GM20431 (cell line): ENCODE results near the gene CGN.

Experiments used
- in situ Hi-C: fragments of 300-500 bp; cut with MseI, MboI; formaldehyde crosslinking; loops from one replicate; pipeline ENCODE4 v1.15.0; 2020; ENCODE audit warnings: low sequenced_read_pairs; ENCODE audit not compliant: unreplicated experiment

CGN gene, protein sequence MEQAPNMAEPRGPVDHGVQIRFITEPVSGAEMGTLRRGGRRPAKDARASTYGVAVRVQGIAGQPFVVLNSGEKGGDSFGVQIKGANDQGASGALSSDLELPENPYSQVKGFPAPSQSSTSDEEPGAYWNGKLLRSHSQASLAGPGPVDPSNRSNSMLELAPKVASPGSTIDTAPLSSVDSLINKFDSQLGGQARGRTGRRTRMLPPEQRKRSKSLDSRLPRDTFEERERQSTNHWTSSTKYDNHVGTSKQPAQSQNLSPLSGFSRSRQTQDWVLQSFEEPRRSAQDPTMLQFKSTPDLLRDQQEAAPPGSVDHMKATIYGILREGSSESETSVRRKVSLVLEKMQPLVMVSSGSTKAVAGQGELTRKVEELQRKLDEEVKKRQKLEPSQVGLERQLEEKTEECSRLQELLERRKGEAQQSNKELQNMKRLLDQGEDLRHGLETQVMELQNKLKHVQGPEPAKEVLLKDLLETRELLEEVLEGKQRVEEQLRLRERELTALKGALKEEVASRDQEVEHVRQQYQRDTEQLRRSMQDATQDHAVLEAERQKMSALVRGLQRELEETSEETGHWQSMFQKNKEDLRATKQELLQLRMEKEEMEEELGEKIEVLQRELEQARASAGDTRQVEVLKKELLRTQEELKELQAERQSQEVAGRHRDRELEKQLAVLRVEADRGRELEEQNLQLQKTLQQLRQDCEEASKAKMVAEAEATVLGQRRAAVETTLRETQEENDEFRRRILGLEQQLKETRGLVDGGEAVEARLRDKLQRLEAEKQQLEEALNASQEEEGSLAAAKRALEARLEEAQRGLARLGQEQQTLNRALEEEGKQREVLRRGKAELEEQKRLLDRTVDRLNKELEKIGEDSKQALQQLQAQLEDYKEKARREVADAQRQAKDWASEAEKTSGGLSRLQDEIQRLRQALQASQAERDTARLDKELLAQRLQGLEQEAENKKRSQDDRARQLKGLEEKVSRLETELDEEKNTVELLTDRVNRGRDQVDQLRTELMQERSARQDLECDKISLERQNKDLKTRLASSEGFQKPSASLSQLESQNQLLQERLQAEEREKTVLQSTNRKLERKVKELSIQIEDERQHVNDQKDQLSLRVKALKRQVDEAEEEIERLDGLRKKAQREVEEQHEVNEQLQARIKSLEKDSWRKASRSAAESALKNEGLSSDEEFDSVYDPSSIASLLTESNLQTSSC

DNA sequence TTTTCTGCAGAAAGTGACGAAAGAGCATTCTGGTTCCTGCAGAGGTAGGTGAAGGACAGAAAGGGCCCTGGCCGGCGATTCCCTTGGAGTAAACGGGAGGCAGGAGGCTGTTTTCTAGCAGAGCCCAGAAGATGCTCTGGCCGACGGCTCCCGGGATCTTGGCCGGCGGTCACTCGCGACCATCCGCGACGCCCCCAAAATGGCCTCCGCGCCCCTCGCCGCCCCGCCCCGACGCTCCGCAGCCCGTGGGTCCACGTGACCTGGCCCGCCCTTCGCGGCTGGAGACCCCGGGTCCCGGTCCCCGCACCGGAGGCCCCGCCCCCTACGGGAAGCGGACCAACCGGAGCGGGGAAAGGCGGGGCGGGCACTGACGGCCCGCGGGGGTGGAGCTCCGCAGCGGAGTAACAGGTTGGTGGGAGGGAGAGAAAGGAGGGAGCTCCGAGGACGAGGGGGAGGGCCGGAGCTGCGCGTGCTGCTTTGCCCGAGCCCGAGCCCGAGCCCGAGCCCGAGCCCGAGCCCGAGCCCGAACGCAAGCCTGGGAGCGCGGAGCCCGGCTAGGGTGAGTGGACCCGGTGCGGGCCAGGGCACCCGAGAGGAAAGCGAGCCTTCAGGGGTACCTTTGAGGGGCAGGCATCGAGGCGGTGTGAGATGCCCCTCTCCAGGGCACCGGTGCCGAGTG lies at the start of gene CGN:
TSS of gene CGN (plus strand) at position 431 of the 679 bp plus-strand sequence. CDS start 7,133 bp downstream, outside the sequence.
- in situ Hi-C loops = no loop called here

DNA sequence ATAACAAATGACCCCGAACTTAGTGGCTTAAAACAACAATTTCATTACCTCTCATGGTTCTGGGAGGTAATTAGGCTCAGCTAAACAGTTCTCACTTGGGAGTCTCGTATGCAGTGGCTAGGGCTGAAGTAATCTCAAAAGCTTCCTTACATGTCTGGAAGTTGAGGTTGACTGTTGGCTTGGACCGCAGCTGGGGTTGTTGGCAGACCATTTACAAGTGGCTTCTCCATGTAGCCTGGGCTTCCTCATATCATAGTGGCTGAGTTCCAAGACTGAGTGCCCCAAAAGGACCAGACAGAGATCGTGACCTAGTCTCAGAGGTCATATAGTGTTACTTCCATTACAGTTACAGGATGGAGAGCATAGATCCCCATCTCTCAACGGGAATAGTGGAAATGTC lies 49.5 kb upstream of the CGN start:
- in situ Hi-C loops = no loop called here

DNA sequence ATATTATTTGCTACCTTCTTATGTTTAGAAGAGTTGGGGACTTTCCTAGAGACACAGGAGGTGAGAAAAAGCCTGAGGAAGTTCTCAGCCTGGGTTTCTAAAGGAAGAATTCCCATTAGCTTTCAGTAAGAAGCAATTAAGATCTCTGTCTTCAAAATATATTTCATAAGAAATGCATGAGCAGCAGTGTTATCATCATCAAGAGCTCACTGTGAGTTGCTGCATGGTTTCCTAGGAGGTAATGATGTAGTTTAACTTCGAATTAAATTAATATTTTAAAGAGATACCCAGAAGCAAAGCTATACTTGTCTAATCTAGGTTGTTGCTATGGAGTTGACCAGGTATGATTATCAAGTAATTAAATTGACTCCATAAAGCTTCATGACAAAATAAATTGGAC lies 46.2 kb upstream of the CGN start:
- in situ Hi-C loops = no loop called here

DNA sequence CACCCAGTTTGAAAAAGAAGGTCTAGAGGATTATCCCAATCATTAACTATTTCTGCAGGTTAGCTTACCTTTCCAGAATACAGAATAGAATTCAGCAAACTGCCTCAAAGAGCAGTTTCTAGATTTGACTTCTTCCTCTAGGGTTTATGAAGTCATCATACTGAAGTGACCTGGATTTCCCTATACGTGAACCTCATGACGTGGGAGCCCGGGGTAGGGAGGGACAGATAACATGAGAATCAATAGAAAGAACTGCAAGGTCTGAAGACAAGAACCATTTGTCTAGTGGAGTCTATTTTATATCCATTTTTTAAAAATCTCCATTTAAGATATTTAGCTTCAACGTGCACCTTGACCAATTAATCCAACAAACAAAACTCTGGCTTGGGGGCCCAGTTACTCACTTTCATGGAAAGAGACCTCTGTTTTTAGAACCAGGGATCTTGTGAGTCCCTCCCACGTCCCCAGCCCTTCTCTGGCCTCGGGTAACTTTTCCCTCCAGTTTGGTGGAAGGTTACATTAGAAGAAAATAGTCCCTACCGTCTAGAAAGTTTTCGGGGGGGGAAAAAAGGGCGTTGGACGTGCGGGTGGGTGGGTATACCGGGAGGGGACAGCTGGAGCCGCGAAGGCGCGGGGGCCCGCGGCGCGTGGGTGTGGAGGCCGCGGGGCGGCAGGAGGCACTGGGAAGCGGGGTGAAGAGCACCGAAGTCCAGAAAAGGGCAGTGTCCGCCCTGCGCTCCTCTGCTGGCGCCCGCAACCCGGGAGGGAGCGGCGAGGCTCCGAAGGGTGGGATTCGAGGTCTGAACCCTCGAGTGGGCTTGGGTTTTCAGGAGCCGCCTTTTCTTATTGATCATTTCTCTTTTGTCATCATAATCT lies 38.1 kb upstream of the CGN start:
- in situ Hi-C loops = no loop called here

DNA sequence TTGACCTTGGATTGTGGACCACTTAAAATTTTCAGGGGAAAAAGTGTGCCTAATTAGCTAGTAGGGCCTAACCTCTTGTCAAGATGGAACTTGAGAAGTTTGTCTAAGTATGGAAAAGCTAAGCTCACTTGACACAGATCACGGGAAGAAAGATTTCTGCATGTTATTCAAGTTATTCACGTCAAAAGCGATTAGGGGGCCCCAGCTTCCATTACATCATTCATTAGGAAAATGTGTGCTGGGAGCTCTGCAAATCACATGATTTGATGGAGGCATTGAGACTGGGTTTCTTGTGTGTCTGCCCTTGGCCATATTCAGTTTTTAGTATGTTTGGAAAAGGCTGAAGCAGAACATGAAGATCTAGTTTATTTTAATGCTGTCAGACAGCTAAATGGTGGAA lies 36.4 kb upstream of the CGN start:
- in situ Hi-C loops = no loop called here

DNA sequence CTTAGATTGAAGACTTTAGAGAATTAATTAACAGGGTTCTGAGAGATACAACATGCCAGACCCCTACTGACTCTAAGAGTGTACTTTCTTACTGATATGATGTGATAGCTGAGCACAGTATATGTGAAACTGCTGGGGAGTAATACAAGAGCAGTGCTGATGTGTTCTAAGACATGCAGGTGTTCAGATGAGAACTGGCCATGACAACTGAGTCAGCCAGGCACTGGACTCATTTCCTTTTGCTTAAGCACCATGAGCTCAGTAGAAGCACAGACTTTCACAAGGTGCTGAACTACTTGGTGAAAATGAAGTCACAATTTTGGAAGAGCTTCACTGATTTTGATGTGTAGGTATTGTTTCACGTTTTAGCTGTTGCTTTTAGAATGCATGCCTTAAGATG lies 36.0 kb upstream of the CGN start:
- in situ Hi-C loops = no loop called here

DNA sequence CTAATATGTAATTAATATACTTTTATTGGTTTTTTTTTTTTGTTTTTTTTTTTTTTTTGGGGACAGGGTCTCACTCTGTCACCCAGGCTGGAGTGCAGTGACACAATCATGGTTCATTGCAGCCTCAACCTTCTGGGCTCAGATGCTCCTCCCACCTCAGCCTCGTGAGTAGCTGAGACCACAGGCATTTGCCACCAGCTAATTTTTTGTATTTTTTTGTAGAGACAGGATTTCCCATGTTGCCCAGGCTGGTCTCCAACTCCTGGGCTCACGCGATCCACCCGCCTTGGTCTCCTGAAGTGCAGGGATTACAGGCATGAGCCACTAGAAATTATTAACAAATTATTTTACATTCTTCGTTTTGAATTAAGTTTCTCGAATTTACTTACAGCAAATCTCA lies 35.1 kb upstream of the CGN start:
- in situ Hi-C loops = no loop called here

DNA sequence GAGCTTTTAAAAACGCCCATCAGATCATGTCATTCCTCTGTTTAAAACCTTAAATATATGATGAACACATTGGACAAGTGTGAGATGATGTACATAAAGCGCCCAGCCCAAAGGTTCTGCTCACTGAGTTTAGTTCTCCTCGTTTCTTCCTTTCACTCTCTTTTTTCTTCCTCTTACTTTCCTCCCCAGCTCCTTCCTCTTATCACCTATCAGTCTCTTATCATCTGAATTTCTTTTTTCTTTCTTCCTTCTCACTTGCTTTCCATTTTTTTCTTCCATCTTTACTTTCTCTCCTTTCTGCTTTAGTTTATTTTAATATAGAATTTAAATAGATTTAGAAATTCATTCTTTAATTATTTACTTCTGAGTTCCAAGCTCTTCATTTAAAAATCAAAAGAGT lies 34.1 kb upstream of the CGN start:
- in situ Hi-C loops = no loop called here

DNA sequence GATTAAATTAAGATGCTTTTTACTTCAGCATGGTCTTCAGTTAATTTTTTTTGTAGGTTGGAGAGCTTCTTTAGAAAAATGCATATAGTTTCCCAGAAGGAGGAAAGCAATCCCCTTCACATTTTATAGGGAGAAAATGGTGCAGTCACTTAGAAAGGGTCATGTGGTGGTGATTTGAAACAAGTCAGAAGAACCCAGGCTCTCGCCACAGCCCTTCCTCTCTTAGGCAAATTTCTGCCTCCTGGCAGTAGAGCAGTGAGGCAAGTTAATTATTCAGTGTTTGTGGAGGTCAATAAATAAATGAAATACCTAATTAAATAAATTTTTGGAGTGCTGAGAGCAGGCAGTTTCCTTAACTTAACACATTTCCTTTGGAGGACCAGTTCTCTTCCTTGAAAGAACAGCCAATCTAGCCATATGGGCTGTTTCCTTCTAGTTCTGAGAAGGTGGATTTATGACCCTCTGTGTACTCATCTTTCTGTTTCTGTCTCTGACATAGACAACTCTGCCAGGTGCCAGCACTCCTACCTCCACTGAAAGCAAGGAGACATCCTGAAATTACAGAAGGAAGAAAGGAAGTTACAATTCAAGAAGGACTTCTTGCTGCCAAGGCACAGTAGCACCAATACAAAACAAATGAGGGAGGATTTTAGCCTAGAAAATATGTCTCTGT lies 32.9 kb upstream of the CGN start:
- in situ Hi-C loops = no loop called here

DNA sequence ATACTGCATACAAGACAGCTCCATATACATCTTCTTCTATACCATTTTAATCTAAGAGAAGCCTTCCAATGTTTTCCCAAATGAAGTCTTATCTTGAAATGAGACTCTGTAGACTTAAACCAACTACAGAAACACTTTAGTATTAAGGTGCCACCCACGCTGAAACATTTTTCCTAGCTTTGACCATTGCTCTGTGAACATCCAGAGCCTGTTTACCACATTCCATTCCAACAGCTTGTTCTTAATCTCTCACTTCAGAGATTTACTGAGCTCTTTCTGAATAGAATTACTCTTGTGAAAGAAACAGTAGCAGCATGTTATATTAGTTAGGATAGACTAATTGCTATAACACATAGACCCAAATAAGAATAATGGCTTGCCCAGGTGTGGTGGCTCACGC lies 32.3 kb upstream of the CGN start:
- in situ Hi-C loops = no loop called here

DNA sequence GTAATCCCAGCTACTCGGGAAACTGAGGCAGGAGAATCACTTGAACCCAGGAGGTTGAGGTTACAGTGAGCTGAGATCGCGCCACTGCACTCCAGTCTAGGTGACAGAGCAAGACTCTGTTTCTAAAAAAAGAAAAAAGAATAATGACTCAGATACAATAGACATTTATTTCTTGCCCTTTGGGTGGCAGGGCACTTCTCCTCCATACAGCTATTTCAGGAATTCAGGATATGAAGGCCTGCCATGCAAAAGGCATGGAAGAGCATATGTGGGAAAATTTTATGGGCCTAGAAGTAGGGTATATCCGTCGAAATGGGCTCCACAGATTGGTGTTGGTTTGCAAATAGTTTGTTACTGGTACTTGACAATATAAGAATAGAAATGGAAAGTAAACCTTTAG lies 31.7 kb upstream of the CGN start:
- in situ Hi-C loops = no loop called here

DNA sequence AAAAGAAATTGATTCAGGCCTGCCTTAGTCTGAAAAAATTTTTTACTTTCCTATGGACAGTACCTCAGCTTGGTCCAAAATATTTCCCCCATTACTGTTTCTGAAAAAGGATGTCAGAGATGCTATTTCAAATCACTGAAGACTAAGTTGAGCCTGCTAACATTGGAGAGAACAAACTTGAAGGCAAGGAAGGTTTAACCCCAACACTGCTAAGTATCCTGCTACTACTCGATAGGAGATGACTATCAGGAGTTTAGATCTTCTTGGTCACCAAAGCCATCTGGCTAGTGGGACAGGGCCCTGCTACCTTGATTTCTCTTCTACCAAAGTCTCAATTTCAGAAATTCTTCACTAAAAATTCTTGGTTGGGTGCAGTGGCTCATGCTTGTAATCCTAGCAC lies 29.2 kb upstream of the CGN start:
- in situ Hi-C loops = no loop called here

DNA sequence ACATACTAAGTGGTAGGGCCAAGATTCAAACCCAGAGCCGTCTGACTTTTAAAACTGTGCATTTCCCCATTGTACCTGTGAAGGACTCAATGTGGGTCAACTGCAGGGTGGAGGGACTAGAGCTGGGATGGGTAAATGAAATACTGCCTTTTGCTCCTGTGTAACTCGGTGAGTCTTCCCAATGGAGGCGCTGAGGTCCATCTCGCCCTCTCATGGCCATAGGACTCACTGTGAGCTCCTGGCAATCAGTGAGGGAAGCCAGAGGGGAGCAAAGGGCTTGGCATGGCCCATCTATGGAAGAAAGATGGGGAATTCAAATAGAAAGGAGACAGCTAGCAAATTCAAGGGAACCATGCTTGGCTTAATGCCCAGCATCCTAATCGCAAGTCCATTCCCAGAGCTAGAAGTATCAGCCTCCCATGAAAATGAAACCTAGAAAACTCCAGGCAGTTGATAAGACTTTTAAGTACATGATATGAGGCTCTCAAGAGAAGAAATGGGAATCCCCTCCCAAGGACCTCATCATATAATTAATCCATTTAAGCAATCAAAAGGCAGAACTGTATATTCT lies 25.4 kb upstream of the CGN start:
- in situ Hi-C loops = no loop called here

DNA sequence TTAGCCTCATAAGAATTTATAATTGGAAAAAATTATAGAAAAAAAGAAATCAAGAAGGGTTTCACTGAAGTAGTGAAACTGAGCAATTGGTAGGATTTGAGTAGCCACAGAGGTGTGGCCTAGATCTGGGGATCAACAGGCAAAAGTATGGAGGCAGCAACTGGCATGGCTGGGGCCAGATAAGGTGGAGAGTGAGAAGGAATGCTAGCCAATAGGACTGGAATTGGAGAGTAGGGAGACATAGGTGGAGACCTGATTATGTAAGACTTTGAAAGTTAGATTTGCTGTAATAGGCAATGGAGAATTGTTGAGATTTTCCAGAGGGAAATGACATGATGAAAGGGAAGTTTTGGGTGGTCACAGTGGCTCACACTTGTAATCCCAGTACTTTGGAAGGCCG lies 24.6 kb upstream of the CGN start:
- in situ Hi-C loops = no loop called here

DNA sequence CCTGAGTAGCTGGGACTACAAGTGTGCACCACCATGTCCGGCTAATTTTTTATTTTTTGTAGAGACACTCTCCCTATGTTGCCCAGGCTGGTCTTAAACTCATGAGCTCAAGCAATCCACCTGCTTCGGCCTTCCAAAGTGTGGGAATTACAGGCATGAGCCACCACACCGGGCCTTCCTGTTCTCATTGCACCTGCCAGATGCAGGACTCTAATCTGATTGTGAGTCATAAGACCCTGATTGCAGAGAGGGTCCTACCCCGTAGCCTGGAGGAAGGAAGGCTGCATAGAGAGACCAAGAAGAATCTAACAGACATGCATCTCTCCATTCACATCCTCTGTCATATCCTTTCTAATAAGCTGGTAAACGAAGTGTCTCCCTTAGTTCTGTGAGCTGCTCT lies 19.5 kb upstream of the CGN start:
- in situ Hi-C loops = no loop called here

DNA sequence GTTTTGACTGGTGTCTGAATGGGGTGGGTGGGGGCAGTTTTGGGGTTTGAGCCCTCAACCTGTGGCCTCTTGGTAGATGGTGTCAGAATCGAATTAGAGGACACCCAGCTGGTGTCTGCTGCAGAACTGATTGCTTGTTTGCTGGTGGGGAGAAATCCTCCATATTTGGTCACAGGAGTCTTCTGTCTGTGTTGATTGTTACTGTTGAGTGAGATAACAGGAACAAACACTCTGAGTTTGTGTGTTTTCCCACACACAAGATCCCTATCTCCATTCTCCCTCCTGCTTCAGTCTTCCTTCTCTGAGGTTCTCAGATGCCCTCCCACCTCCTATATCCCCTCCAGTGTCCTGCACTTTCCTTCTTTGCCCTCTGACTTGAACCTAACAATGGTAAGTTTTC lies 19.1 kb upstream of the CGN start:
- in situ Hi-C loops = no loop called here

DNA sequence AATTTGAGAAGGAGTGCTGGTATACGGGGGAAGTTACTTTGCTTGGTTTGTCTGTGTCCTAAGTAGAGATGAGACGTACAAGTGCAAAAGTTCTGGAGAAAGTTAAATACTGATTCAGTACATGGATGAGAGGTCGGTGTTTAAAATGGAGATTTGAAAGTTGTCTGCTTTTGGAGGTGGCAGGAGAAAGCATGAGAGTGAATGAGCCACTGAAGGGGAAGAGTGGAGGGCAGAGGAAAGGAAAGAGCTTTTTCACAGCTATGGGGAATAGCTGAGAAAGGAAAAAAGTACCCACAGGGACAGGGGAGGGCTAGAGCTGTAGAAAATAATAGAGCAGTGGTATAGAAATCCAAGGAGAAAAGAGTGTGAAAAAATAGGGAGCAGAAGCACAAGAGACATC lies 18.1 kb upstream of the CGN start:
- in situ Hi-C loops = no loop called here

DNA sequence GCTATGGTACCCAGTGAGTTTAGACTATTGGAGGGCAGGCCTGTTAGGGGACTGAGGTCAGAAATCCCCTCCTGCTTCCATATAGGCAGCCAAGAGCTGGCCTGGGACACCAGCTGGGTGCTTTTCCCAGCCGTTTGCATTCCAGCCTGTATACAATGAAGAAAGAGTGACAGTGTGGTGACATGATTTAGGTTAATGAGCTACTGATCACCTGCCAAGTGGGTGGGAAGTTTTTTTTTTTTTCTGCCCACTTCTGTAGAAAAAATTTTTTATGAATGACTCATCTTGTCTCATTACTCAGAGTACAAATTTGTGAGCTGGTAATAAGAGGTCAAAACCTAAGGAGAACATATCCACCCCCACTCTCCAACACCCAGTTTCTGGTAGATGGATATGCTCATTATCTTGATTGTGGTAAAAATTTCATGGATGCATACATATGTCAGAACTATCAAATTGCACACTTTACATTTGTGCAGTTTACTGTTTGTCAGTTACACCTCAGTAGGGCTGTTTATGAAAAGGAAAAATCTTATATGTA lies 16.4 kb upstream of the CGN start:
- in situ Hi-C loops = no loop called here
